Mesodermal cell (in vitro differentiated cells): ENCODE measurements around the gene C14orf39.
A peak's percentile ranks its signal among the peaks of the same experiment; 100 is the strongest.
"Not testable (repeated sequence)": the region's sequence is repeated elsewhere in the genome, so short reads cannot be mapped to it uniquely, and the experiment has no call there.

Experiments used
- H3K27ac ChIP-seq: 2 replicates; pipeline ENCODE4 v1.7.0; 2013; ENCODE audit warnings: mild to moderate bottlenecking, low read depth, low read length, moderate library complexity; ENCODE audit not compliant: severe bottlenecking
- H3K36me3 ChIP-seq: 2 replicates; pipeline ENCODE4 v1.7.1; 2013; ENCODE audit warnings: mild to moderate bottlenecking, low read length, moderate library complexity; ENCODE audit not compliant: control insufficient read depth, insufficient read depth
- H3K4me1 ChIP-seq: one replicate; pipeline ENCODE4 v1.7.1; 2013; ENCODE audit warnings: mild to moderate bottlenecking, low read length; ENCODE audit not compliant: insufficient read depth, control insufficient read depth, poor library complexity, severe bottlenecking
- H3K4me3 ChIP-seq: 2 replicates; pipeline ENCODE4 v1.7.0; 2013; ENCODE audit warnings: low read length, control low read depth, mild to moderate bottlenecking; ENCODE audit not compliant: insufficient read depth, poor library complexity, severe bottlenecking; ENCODE audit errors: extremely low read depth
- H3K9me3 ChIP-seq: 2 replicates; pipeline ENCODE4 v1.7.1; 2013; ENCODE audit warnings: mild to moderate bottlenecking, low read length, moderate library complexity; ENCODE audit not compliant: control insufficient read depth
- WGBS, 2 experiments: methylation state at CpG; one replicate each; pipeline ENCODE4 v1.1.5; 2013; ENCODE audit warnings: missing lambda C conversion rate in 2 of 2; ENCODE audit not compliant: insufficient coverage in 2 of 2; 5-methylcytosine and 5-hydroxymethylcytosine counted together

C14orf39 gene

GRCh38 chr14:60488175-60488574 lies 2.3 kb upstream of the C14orf39 start:
- H3K9me3 ChIP-seq, result no peaks in the 10 kb centered on the region
- no peaks in the 10 kb centered on the region for H3K4me1 ChIP-seq
- H3K36me3 ChIP-seq, result no peaks in the 10 kb centered on the region
- no peak overlapping the region for H3K4me3 ChIP-seq
- no peak overlapping the region for H3K27ac ChIP-seq

- Histone ChIP-seq H3K4me3 (no peak overlapping the region), H3K27ac (no peak overlapping the region), H3K36me3 (no peaks in the 10 kb centered on the region), H3K4me1 (no peaks in the 10 kb centered on the region), H3K9me3 (no peaks in the 10 kb centered on the region)
- WGBS, 2 experiments, result 49 to 71% methylated on average over 1 to 2 of the region's 2 CpGs
Observed at GRCh38 chr14:60487211-60487610, 1.3 kb upstream of the C14orf39 start.

GRCh38 chr14:60485057-60485597 lies 736 bp downstream of the C14orf39 start:
- Histone ChIP-seq H3K4me3 (peak overlapping the region; percentile 56), H3K9me3 (no peaks in the 10 kb centered on the region), H3K27ac (no peak overlapping the region), H3K36me3 (no peaks in the 10 kb centered on the region), H3K4me1 (no peaks in the 10 kb centered on the region)
- WGBS, 2 experiments, result 9 to 16% methylated on average over 19 to 22 of the region's 25 CpGs

- Histone ChIP-seq H3K36me3 (no peaks in the 10 kb centered on the region), H3K4me3 (no peak overlapping the region), H3K4me1 (no peaks in the 10 kb centered on the region), H3K9me3 (no peaks in the 10 kb centered on the region), H3K27ac (no peak overlapping the region)
- WGBS, 2 experiments, result no CpG with 5 or more reads among the region's 1 CpG
Observed at GRCh38 chr14:60482743-60483142, 3.1 kb downstream of the C14orf39 start.

GRCh38 chr14:60480248-60480647 lies 5.6 kb downstream of the C14orf39 start:
- 94 to 100% methylated on average over 2 of the region's 7 CpGs for WGBS, 2 experiments
- not testable (repeated sequence) for H3K4me1 ChIP-seq

GRCh38 chr14:60455875-60456274 lies 30.0 kb downstream of the C14orf39 start:
- H3K4me1 ChIP-seq, result no peaks in the 10 kb centered on the region
- no peak overlapping the region for H3K27ac ChIP-seq
- 78 to 100% methylated on average over 1 of the region's 4 CpGs for WGBS, 2 experiments
- H3K36me3 ChIP-seq, result no peaks in the 10 kb centered on the region
- H3K4me3 ChIP-seq, result no peak overlapping the region
- no peaks in the 10 kb centered on the region for H3K9me3 ChIP-seq

More at GRCh38 chr14:60480248-60480647, 5.6 kb downstream of the C14orf39 start:
- not testable (repeated sequence) for H3K36me3 ChIP-seq, H3K4me3 ChIP-seq, H3K27ac ChIP-seq, H3K9me3 ChIP-seq

GRCh38 chr14:60430276-60430675 lies 55.6 kb downstream of the C14orf39 start:
- no peaks in the 10 kb centered on the region for H3K4me1 ChIP-seq
- WGBS, 2 experiments, result 81 to 90% methylated on average over 2 of the region's 2 CpGs
- H3K27ac ChIP-seq, result no peak overlapping the region
- no peak overlapping the region for H3K4me3 ChIP-seq
- no peaks in the 10 kb centered on the region for H3K36me3 ChIP-seq
- no peaks in the 10 kb centered on the region for H3K9me3 ChIP-seq

GRCh38 chr14:60420050-60420449 lies 65.8 kb downstream of the C14orf39 start:
- H3K4me3 ChIP-seq, result no peak overlapping the region
- no peaks in the 10 kb centered on the region for H3K4me1 ChIP-seq
- no peaks in the 10 kb centered on the region for H3K9me3 ChIP-seq
- H3K36me3 ChIP-seq, result no peaks in the 10 kb centered on the region
- 78 to 100% methylated on average over 2 to 4 of the region's 5 CpGs for WGBS, 2 experiments
- no peak overlapping the region for H3K27ac ChIP-seq

- WGBS, 2 experiments, result 95 to 97% methylated on average over 22 of the region's 22 CpGs
- H3K4me1 ChIP-seq, H3K36me3 ChIP-seq, H3K4me3 ChIP-seq, H3K27ac ChIP-seq, H3K9me3 ChIP-seq: not testable (repeated sequence)
Observed at GRCh38 chr14:60397550-60397949, 88.3 kb downstream of the C14orf39 start.

GRCh38 chr14:60396718-60397343 lies 89.0 kb downstream of the C14orf39 start:
- Histone ChIP-seq H3K27ac (no peak overlapping the region), H3K4me1 (no peaks in the 10 kb centered on the region), H3K4me3 (no peak overlapping the region), H3K9me3 (no peaks in the 10 kb centered on the region), H3K36me3 (no peaks in the 10 kb centered on the region)
- 63 to 78% methylated on average over 1 of the region's 2 CpGs for WGBS, 2 experiments
